Stimulated activated CD4-positive, alpha-beta T cell treated with anti-CD3 and anti-CD28 coated beads, TNF-alpha, amount 100 ng/mL, for 48 hours (primary cell): ENCODE data around the gene UNC5C.

Experiments used
- DNase-seq, 3 donors: peaks; one replicate each; pipeline ENCODE4 v3.0.0-alpha.2; 2020; ENCODE audit warnings: low read depth in 3 of 3

UNC5C gene

DNA sequence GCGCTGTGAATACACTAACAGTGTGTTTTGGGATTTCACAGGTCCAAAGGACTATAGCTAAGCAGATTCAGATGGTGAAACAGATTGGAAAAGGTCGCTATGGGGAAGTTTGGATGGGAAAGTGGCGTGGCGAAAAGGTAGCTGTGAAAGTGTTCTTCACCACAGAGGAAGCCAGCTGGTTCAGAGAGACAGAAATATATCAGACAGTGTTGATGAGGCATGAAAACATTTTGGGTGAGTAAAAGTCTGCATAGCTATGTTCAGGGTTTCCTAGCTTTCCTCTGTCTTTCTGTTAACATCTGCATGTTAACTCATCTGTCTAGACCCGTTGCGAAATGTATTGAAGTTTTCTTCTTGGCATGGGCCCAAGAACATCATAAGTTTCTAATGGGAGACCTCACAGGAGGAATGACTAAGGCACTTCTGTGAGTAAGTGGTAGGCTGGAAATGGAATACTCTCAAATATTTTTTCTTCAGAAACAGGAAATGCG lies 418.9 kb downstream of the UNC5C start:
- no peak for DNase-seq

DNA sequence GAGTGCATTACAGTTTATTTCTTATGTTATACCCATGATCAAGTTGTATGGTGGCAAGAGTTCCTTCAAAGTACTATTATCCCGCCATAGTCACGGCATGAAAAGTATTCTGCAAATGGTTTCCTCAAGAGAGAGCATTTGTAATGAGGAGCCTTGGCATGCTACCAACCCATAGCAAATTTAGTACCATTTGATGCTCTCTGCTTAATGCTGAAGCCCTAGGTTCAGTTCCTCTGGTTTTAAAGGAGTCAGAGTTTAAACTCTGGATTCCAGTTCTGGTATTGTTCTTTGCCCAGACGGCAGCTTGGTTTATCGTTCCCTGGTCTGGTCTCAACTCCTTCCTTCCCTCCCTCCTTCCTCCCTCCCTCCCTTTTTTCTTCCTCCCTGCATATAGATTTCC lies 419.7 kb downstream of the UNC5C start:
- DNase-seq: no peak

DNA sequence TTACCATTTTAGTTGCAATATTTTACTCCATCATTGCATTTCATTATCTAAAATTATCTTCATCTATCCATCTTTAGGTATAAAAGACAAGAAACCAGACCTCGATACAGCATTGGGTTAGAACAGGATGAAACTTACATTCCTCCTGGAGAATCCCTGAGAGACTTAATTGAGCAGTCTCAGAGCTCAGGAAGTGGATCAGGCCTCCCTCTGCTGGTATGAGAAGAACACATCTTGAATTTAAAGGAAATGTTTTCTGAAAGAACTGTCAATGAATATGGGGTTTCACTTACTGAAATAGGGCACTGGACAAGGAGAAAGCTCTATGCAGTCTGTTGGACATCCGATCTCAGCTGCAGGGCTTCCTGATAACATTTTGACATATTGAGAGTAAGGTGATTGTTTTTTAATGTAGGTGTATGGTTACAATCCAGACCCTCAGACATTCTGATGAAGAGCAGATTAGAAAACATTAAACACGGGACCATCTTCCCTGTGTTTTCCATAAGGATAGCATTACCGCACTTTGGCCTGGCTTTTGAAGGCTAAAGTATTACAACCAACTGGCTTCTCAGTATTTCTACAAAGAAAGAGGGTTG lies 423.8 kb downstream of the UNC5C start:
- no peak for DNase-seq

DNA sequence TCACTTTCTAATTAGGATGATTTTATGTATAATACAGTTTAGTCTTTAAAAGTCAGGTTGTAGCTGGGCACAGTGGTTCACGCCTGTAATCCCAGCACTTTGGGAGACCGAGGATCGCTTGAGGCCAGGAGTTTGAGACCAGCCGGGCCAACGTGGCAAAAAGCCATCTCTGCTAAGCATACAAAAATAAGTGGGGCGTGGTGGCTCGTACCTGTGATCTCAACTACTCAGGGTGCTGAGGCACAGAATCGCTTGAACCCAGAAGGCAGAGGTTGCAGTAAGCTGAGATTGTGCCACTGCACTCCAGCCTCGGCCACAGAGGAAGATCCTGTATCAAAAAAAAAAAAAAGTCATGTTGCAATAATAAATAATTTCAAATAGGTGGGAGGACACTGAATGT lies 426.8 kb downstream of the UNC5C start:
- no peak for DNase-seq

DNA sequence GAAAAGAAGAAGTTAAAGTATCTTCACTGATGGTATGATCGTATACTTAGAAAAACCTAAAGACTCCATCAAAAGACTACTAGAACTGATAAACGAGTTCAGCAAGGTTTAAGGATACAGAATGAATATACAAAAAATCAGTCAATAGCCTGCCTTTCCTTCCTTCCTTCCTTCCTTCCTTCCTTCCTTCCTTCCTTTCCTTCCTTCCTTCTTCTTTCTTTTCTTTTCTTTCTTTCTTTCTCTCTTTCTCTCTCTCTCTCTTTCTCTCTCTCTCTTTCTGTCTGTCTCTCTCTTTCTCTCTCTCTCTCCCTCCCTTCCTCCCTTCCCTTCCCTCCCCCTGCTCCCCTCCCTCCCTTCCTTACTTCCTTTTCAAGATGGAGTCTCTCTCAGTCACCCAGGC lies 428.3 kb downstream of the UNC5C start:
- no peak for DNase-seq

DNA sequence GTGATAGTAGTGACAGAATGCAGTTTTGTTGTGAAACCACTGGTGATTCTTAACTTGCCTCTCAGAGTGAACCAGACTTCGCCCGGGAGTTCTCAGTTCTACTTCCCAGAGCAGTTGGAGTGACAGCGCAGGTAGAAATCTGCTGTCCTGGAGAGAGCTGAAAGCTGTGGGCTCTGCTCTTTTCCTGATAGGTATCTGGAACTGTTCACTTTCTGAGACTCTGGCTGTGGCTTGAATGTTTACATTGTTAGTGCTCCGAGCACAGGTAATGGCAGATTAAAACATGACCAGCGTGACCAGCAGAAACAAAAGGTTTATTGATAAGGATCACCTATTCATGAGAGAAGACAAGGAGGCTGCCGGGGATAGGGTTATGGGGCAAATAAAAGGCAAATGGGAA lies 430.3 kb downstream of the UNC5C start:
- no peak for DNase-seq

DNA sequence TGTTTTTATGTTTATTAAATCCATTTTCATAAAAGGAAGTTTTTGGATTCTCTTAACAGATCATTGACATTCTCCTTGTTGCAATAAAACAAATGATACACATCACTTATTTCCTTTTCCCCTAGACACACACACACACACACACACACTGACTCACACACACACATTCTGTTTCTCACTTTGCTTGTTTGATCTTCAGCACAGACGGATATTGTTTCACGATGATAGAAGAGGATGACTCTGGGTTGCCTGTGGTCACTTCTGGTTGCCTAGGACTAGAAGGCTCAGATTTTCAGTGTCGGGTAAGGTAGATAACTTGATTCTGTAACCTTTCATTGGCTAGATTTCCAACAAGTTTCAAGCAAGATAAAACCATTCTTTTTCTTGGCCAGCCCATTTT lies 434.3 kb downstream of the UNC5C start:
- no peak for DNase-seq
